ENCODE results near the gene XCL2. TPM values are rescaled to one million over a fixed set of nuclear protein-coding genes. Genes with fewer than 3 reads are reported as not detected.

Gene XCL2
- not detected in 2 replicates for total RNA-seq

GRCh38 chr1:168543840-168544498, at the start of gene XCL2:
TSS of gene XCL2 (minus strand) at chr1:168543997. CDS start at chr1:168543964, 33 bp downstream.

GRCh38 chr1:168576245-168576688, 32.5 kb upstream of the XCL2 start, which contains the start of gene XCL1:
TSS of gene XCL1 (plus strand) at chr1:168576605. CDS start at chr1:168576638, 33 bp downstream.

Other genes starting within 250 kb of the XCL2 start
- gene XCL1, start 32.6 kb upstream of the XCL2 start, total RNA-seq, result not detected in 2 replicates
- gene DPT, start 185.2 kb upstream of the XCL2 start, total RNA-seq, result 0.05 and 0.30 TPM in 2 replicates